Central memory CD4-positive, alpha-beta T cell (primary cell): ENCODE data around the gene ABHD12.

Experiments used
- DNase-seq: peaks from one replicate; pipeline ENCODE4 v3.0.0; 2022

ABHD12 gene

GRCh38 chr20:25253606-25254275, 136.9 kb downstream of the ABHD12 start:
- no peak for DNase-seq

- no peak for DNase-seq
Measured at GRCh38 chr20:25252686-25253421, 137.8 kb downstream of the ABHD12 start.

- DNase-seq = no peak
Measured at GRCh38 chr20:25252230-25252651, 138.4 kb downstream of the ABHD12 start.

DNA sequence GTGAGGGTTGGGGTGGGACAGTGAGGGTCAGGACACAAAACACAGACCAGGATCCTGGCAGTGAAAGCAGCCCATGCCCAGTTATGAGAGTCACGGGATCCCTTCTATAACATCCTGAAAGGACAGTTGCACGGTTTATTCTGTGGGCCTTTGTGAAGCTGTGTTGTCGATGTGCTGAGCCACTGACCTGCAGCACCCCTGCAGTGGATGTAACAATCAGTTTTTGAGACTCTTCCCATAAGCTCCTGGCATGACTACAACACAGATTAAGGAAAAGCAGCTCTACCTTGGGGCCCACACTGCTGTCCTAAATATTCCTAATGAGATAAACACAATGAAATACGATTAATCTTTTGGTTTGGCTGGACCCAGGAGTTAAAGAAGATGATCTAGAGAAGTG, 139.1 kb downstream of the ABHD12 start:
- no peak for DNase-seq

DNA sequence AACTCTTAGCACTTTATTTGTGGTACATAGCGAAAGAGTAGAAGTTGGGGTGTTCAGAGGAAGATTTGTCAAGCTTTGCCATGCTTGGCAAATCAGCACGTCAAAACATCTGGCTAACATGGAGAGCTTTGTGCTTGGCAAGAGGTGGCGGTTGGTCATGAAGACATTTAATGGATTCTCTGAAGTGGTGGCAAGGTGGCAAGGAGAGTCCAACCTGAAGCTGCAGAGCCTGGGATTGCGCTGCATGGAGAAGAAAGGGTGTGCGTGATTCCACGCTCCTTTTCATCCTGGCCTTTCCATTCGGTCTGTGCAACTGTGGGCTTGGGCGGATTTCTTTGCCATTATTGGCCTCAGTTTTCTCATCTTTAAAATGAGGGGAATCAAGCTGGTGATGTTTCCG, 139.6 kb downstream of the ABHD12 start:
- DNase-seq = no peak

- no peak for DNase-seq
Measured at GRCh38 chr20:25250508-25250907, 140.1 kb downstream of the ABHD12 start.
